GM21526 (cell line): ENCODE measurements around the gene CACNA1C.

Experiments used
- ATAC-seq: cut with Tn5 transposase; IDR thresholded peaks from one replicate; pipeline ENCODE4 v1.9.1; 2021; ENCODE audit warnings: moderate library complexity; ENCODE audit not compliant: unreplicated experiment, low FRiP score

CACNA1C gene

DNA sequence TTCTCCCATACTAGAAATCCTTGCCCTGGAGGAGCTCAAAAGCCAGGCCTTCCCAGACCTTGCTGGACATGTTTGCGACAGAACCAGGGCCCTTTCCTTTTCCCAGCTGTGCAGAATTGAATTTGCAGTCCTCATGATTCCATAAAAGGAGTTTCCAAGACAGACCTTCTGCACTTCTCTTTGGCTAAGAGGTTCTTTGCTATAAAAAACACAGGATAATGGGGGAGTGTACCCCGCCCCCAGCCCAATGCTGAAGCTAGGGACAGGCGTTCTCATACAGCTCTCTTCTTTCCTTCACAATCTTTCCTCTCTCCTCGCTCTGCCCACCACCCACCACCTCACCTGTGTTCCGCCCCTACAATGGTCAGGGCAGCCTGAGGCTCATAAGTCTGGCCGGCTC lies 569.7 kb downstream of the CACNA1C start:
- ATAC-seq, result no peak

DNA sequence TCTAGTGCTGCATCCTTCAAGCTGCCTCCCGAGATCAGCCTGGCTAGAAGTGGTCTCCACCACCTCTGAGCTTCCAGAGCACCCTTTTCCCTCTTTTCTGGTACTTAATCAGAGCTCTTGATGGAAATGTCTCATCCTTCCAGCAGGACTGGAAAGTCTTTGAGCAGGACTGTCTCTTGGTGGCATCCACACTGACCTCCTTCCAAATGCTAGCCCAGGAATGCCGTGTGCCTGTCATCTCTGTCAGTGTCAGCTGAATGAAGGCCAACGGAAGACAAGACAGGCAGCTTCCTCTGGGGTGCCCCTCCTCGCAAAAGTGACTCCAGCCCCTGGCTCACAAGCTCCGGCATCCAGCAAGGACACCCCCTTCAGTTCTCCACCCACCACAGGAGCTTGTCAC lies 570.7 kb downstream of the CACNA1C start:
- no peak for ATAC-seq

GRCh38 chr12:2624543-2625288 lies 571.9 kb downstream of the CACNA1C start:
- no peak for ATAC-seq

GRCh38 chr12:2625289-2625612 lies 572.5 kb downstream of the CACNA1C start:
- no peak for ATAC-seq

DNA sequence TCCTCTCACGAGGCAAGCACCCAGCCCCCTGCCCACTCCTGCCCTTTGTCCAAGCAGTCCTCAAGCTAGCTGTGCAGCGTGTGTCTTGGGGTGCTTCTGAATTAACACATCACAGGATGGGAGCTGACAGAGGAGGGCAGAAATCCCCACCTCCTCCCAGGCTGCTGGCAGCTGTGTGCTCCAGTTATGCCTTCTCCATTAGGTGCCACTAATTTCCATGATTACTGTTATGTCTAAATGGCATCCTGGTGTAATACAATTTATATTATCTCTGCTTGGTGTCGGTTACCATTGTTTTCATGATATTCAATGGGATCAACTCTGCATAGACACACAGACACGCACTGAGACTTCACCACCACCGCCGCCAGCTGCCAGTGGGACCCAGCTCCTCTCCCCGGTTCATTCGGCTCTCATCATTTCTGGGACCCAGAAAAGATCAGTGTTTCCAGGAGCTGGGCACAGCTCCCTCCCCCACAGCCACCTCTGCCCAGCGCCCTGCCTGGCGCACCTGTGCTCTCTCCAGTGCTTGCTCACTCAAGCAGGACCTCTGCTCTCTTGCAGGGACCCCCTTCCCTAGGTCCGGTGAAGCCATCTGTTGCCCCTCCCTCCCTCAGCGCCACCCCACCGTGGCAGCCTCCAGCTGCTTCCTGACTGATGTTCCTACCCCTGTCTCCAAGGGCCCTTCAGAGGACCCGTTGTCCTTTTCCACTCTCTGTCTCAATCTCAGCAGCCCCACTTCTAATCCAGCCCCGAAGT lies 574.5 kb downstream of the CACNA1C start:
- no peak for ATAC-seq

DNA sequence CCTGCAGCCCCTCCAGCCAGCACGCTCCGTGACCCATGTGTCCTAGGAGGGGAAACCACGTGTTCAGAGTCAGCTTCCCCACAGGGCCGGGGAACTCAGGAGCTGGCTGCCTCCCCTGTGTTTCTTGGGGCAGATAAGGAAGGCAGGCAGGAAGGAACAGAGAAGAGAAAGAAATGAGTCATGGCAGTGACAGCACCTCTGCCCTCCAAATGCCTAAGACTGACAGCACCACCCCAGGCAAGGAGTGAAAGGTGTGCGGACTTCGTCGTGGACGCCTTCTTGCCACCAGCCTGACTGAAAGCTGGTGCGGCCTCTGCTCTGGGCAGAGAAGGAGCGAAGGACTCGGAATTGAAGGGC lies 575.0 kb downstream of the CACNA1C start:
- ATAC-seq, result no peak

- ATAC-seq, result no peak
Observed at GRCh38 chr12:2628401-2628800, 575.6 kb downstream of the CACNA1C start.

DNA sequence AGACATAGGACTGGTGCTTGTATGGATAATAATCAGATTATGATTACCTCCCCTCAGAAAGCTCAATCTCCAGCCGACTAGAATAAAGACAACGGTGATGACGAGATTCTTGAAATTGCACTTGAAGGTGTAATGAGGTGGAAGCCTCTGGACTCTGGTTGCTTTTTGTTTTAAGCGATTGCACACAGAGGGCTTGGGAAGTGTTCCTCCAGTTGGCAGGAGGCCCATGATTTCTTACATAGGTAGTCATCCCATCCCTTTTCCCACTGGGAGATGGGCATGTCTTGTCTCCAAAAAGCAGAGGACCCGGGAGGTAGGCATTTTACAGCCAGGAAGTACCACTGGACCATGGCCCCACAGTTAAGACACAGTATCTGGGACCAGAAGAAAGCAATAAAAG lies 576.3 kb downstream of the CACNA1C start:
- ATAC-seq, result no peak

DNA sequence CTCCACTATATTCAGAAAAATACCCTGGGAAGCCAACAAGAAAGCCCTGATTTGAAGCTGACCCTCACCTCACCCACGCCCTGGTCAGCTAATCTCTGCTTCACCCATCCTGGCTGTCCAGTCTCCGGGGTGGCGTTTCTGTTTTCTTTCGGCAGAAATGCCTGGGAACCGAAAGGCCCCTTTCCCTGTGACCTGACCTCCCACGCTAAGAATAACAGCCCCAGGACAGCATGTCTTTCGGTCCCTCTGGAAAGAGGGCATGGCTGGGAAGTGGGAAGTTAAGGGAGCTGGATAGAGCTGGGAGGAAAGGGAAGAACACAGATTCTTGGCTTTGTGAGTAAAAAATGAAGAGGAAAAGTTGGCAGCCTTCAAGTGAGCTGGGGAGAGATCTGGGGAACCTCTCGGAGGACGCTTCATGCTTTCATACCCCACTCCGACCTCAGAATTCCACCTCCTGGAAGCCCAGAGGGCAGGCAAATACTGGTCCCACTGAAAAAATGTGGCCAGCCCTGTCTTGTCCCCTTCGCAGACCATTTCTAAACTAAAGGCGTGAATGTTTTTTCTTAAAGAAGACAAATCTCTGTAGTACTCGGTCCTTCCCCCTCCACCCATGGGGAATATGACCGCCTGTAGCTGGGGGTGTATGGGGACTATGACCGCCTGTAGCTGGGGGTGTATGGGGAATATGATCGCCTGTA lies 579.0 kb downstream of the CACNA1C start:
- ATAC-seq, result no peak

DNA sequence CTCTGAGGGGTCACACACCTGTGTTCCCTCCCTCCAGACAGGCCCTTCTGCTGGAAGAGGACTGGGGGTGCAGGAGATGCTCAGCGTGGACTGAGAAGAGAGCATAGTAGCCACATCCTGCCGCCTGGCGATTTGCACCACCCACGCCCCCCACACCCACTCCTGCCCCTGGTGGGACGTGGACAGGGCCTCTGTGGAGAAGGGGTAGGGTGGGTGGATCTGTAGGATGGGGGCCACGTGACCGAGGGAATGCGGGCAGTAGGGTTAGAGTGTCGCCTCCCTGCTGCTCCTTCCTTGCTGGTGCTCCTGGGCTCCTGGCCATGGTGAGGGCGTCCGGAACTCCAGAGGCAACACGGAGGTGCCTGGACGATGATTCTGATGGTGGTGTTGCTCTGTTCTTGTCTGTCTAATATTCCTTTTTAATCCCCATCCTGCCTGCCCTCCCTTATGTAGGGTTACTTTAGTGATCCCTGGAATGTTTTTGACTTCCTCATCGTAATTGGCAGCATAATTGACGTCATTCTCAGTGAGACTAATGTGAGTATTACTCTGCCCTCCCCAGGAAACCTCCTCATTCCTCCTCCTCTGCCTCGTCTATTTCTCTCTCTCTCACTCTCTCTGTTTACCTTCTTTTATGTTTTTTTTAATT lies 580.5 kb downstream of the CACNA1C start:
- ATAC-seq, result no peak

DNA sequence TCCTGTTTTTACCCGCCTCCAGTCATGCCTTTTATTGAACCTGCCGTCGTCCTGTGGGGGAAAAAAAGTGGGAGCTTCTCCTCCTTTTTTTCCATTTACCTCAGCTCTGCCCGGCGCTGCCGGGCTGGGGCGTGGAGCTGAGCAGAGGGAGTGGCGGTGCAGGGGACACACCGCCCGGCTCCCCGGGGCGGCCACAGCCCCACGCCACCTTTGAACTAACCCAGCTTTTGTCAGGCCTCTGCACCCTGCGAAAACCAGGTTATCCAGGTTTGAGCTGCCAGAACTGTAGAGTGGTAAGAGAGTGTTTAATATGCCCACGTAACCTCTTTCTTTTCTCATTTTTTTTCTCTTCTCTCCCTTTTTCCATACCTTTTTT lies 581.0 kb downstream of the CACNA1C start:
- ATAC-seq, result no peak

DNA sequence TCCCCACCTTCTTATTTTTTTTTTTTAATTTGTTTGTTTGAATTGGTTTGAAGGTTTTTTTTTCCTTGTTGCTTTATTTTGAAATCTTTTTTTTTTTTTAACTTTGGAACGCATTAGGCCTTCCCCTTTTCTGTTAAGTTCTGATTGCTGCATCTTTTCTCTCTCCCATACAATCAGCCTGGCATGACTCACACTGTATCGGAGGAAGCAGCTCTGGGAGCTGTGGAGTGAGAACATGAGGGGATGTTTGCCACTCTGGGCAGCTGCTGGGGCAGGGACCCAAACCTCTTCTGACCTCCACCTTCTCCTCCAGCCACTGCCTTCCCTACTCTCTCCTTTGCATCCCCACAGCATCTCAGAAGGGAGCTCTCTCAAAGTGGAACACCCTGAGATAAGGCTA lies 581.7 kb downstream of the CACNA1C start:
- no peak for ATAC-seq

- ATAC-seq, result no peak
Observed at GRCh38 chr12:2636741-2637340, 584.1 kb downstream of the CACNA1C start.

DNA sequence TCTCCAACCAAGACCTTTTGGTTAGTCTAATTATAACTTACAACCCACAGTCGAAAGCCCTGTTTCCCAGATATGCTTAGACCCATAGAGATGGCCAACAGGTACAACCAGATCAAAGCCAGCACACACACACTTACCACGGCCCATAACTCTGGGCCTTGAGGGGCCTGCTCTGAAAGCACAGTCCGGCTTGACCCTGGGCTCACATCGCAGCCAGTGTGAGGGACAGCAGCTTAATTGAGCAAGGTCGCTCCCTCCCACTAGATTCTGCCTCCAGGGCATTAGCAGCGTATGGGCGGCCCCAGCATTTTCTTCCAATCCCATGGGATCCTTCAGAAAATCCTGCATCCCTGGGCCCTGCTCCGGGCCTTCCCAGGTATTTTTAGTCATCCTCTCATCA lies 584.6 kb downstream of the CACNA1C start:
- ATAC-seq, result no peak

- ATAC-seq, result no peak
Observed at GRCh38 chr12:2638273-2639019, 585.7 kb downstream of the CACNA1C start.

DNA sequence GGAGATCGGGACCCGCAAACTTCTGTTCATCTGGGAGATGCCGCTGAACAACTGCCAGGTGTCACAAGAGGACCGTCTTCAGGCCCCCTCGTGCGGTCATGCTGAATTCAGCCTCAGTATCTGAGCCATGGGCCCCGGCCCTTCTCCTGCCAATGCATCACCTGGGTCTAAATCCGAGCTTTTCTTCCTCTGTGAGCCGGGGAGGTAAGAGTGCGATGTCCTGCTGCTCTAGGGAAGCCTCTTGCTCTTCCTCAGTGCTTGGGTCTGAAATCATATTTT lies 586.2 kb downstream of the CACNA1C start:
- no peak for ATAC-seq

- no peak for ATAC-seq
Observed at GRCh38 chr12:2640281-2640680, 587.5 kb downstream of the CACNA1C start.

DNA sequence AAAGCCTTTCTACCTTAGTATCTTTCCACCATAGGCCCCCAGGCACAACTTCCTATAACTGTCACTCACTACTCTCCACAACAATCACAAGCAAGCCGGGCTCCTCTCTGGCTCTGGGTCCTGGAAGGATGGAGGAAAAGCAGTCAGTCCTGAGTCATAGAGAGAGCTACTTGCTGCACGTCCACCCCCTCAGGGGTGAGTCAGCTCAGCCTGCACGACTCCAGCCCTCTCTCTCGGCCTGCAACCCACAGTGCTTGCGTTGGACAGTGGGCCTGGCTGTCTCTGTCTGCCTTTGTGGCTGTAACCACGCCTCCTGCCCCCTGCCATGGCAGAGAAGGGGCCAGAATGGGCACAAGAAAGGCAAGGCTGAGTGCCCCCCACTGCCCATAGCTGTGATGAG lies 587.9 kb downstream of the CACNA1C start:
- no peak for ATAC-seq

DNA sequence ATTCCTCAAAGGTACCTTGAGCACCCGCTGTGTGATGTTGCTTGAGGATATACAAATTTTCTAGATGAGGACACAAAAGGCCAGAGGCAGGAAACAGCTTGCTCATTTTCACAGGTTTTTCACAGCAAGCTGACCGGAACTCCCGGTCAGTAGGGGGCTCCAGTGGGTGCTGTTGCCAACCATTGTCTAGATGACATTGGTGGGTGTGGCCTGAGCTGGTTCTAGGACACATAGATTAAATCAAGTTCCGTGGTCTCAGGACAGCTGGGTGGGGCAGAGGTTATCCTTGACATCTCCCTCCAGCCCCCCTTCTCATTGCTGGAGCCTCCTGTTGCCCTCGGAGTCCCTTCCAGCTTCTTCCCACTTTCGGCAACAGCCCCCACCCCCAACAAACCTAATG lies 588.4 kb downstream of the CACNA1C start:
- ATAC-seq, result no peak

DNA sequence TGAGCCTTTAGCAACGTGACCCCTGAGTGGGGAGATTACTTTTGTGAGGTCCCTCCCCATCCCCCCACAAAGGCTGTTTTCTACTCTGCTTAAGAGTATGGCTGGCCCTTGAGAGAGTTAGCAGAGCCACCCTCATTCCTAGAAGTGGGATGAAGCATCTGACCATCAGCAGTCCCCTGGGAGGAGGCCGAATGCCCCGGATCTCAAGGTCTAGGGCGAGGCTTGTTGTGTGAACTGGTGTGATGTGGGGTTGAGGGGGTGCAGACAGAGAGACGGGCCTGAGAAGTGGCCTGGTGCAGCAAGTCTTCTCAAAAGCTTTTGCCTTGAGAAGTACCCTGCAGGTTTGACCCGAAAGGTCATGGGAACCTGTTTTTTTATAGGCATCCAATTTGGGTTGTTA lies 589.0 kb downstream of the CACNA1C start:
- no peak for ATAC-seq
